GM12878 (cell line): ENCODE data around the gene PDZD7.

Source experiments
- CREB1 ChIP-seq: IDR thresholded peaks from 2 replicates; pipeline ENCODE4 v1.6.1; 2012; ENCODE audit warnings: low read depth, mild to moderate bottlenecking, inconsistent platforms
- EZH2 ChIP-seq: IDR thresholded peaks from 2 replicates; pipeline ENCODE4 v1.6.1; 2012; ENCODE audit warnings: low read depth, mild to moderate bottlenecking, control low read depth, inconsistent platforms, low read length, borderline replicate concordance; ENCODE audit not compliant: control insufficient read depth
- POLR2AphosphoS5 ChIP-seq: IDR thresholded peaks from 2 replicates; pipeline ENCODE4 v1.6.1; 2011; ENCODE audit warnings: mild to moderate bottlenecking, low read length, inconsistent platforms
- TCF3 ChIP-seq: IDR thresholded peaks from 2 replicates; pipeline ENCODE4 v1.6.1; 2012; ENCODE audit warnings: low read depth, mild to moderate bottlenecking, low read length, borderline replicate concordance; ENCODE audit not compliant: insufficient read depth
- TCF7 ChIP-seq: IDR thresholded peaks from 2 replicates; pipeline ENCODE4 v1.6.1; 2014; ENCODE audit warnings: antibody characterized with exemption, borderline replicate concordance
- TF ChIP-seq, protein P1 (sequence below), 3 experiments: IDR thresholded peaks in 2 of 3; conservative IDR thresholded peaks in 1 of 3; 2 replicates each; pipeline ENCODE4 v1.5.1; 2011; ENCODE audit warnings: low read depth in 3 of 3, low read length in 3 of 3, mild to moderate bottlenecking in 3 of 3, control low read depth in 2 of 3, moderate library complexity in 2 of 3, inconsistent platforms in 1 of 3, mixed read lengths in 1 of 3; ENCODE audit not compliant: control insufficient read depth in 2 of 3, insufficient read depth in 1 of 3; ENCODE audit errors: extremely low read depth in 1 of 3

DNA sequence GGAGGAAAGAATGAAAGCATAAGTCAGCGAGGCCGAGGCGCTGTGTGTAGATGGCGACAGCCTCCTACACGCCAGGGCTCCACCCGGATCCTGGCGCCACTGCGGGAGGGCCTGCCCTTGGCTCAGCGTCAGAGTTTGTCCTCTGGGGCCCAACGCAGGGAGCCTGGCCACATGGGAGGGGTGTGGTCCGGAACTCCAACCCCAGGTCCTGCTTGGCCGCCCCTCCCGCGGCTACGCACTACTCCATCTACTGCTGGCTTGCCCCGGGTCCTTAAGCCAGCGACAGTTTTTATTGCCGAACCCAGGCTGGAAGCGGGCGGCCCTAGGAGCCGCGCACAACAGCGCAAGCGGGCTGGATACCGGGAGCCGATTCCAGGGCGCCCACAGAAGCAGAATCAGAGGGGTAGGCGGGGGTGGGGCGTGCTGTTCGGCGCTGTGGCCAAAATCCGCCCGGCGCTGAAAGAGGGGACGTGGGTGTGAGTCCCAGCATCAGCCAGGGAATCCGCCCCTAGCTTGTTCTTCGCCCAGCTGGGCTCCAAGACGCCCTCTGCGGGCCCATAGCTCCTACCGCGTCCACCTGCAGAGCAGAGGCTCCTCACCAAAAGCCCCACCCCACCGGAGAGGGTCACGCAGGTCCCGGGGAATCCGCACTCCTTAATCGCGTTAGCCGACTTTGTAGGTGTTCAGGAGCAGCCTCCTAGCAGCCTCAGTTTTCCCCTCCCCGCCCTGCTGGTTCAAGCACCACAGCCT is 35.4 kb upstream of the PDZD7 start:
- TF ChIP-seq POLR2AphosphoS5: no peak
- TF ChIP-seq EZH2: no peak
- TF ChIP-seq TCF3: 0 out of 2 replicates have a peak, but pooled peaks have one; percentile 32
- TF ChIP-seq TCF7: no peak
- TF ChIP-seq, protein P1, sequence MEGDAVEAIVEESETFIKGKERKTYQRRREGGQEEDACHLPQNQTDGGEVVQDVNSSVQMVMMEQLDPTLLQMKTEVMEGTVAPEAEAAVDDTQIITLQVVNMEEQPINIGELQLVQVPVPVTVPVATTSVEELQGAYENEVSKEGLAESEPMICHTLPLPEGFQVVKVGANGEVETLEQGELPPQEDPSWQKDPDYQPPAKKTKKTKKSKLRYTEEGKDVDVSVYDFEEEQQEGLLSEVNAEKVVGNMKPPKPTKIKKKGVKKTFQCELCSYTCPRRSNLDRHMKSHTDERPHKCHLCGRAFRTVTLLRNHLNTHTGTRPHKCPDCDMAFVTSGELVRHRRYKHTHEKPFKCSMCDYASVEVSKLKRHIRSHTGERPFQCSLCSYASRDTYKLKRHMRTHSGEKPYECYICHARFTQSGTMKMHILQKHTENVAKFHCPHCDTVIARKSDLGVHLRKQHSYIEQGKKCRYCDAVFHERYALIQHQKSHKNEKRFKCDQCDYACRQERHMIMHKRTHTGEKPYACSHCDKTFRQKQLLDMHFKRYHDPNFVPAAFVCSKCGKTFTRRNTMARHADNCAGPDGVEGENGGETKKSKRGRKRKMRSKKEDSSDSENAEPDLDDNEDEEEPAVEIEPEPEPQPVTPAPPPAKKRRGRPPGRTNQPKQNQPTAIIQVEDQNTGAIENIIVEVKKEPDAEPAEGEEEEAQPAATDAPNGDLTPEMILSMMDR (IDR thresholded peaks at IDR 0.05 in 2 of 3, conservative IDR thresholded peaks at IDR 0.05 in 1 of 3; ENCODE audit: control insufficient read depth in 2 of 3, extremely low read depth in 1 of 3, insufficient read depth in 1 of 3, low read depth in 3 of 3, low read length in 3 of 3): peak; percentile 42 to 70 (median 60); a peak in 5 of 6 replicates
- TF ChIP-seq CREB1: no peak
